Measurements from ENCODE around the gene KCNE1.
"Not testable (repeated sequence)": the region's sequence is repeated elsewhere in the genome, so short reads cannot be mapped to it uniquely, and the experiment has no call there.

The KCNE1 gene

GRCh38 chr21:34400522-34400921 is 111.5 kb downstream of the KCNE1 start:
- not testable (repeated sequence) for H3K4me3 Mint-ChIP-seq

More at GRCh38 chr21:34400522-34400921, 111.5 kb downstream of the KCNE1 start:
- not testable (repeated sequence) for H3K4me1 Mint-ChIP-seq; H3K36me3 Mint-ChIP-seq (ENCODE audit: low read depth); H3K9me3 Mint-ChIP-seq; H3K27ac Mint-ChIP-seq; H3K27me3 Mint-ChIP-seq (ENCODE audit: low read depth)
